DMS114 treated with DMSO at 0.1 percent for 48 hours (cell line): ENCODE measurements around the gene SDK2.

ENCODE experiments used
- DNase-seq: peaks from one replicate; lab custom pipeline; 2025; ENCODE audit not compliant: unreplicated experiment; lab: John Stamatoyannopoulos, UW

The SDK2 gene

DNA sequence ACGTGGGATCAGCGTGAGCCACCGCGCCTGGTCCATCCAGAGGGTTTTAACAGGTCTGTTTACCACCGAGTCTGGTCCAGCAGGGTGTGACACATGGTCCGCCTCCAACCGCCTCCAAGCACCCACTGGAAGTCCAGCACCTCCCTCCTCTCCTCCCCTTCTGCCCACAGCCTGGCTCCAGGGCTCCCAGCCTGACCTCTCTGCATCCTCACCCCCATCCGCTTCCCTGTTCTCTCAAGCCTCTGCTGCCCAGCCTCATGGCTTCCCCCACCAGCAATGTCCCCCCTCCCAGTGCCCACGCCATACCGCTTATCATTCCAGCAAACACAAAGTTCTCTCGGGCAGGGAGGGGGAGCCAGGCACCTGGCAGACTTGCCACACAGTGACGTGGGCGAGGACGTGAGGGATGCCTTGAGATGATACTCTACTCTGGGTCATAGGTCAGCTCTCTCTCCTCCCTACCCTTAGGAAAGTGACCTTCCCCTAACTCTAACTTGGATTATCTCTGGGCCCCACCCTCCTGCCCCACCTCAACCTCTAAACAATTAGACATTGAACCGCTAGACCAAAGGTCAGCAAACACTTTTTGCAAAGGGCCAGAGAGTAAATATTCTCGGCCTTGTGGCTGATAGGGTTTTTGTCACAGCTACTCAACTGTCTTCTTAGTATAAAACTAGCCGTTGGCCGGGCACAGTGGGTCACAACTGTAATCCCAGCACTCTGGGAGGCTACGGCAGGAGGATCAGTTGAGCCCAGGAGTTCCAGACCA lies 355.5 kb downstream of the SDK2 start:
- DNase-seq: no peak

GRCh38 chr17:73286863-73287296 lies 357.4 kb downstream of the SDK2 start:
- DNase-seq: no peak

- DNase-seq: no peak
These were observed 358.1 kb downstream of the SDK2 start for GRCh38 chr17:73285916-73286862.

GRCh38 chr17:73285603-73285908 lies 358.7 kb downstream of the SDK2 start:
- no peak for DNase-seq

- DNase-seq: no peak
These were observed 359.2 kb downstream of the SDK2 start for GRCh38 chr17:73284906-73285602.
